Measurements from ENCODE around the gene SUPT6H. TPM values are rescaled to one million over a fixed set of nuclear protein-coding genes. Genes with fewer than 3 reads are reported as not detected.

Gene SUPT6H
- total and polyA plus RNA-seq, 9 of the 15 experiments (the other 6 are each of a cell fraction or from before 2014, with no cell fraction given) = 1.7 to 77.7 (median 49.2) TPM

DNA sequence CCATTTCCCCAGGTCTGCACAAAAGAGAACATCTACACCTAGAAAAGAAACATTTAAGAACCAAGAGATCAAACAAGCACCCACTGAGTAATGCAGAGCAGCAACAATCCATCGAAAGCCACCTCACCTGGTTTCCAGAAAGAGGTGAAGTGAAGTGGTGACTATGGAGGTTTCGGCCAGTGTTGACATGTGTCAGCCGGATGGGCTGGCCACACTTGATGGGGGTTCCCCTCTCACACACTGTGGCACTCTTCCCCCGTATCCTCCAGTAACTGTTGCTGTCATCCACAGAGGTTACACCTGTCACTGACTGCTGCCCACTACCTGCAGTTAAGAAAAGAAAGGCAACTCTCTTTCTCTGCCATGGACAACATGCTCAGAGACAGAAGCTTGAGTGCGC is 6.8 kb upstream of the SUPT6H start:
- ChIA-PET CTCF (ENCODE audit: low intra/inter-chr PET ratio) (no interaction called here), POLR2A (interaction anchor here (0.8 to 1.2 kb wide), 2 partner anchors 9 to 11 kb away, joined by 3 to 6 read pairs; no protein-coding TSS in a partner anchor)
- in situ Hi-C loops (cut with MboI) (no loop called here), intact Hi-C loops (cut with micrococcal nuclease) (no loop called here)
- Histone ChIP-seq H3K79me2 (ENCODE audit: control insufficient read depth, insufficient read depth, low read length) (peaks cover 20% of the 10 kb centered on the region), H3K4me1 (replicated peaks in 1 of 2; ENCODE audit: control insufficient read depth in 2 of 2, insufficient read depth in 2 of 2, low read length in 2 of 2) (peaks cover 0 to 2% of the 10 kb centered on the region in 2 experiments; a peak in 2 of 5 replicates), H3K9me1 (ENCODE audit: control insufficient read depth, insufficient read depth, low read length) (no peaks in the 10 kb centered on the region), H3K9me3 (replicated peaks; ENCODE audit: control insufficient read depth, insufficient read depth, low read depth, low read length) (no peaks in the 10 kb centered on the region), H3K27ac (ENCODE audit: extremely low read depth, low read depth, low read length) (no peak overlapping the region), H2AFZ (ENCODE audit: low read depth, low read length) (no peak overlapping the region), H4K20me1 (replicated peaks; ENCODE audit: control insufficient read depth, insufficient read depth, low read length) (no peaks in the 10 kb centered on the region), H3K36me3 (ENCODE audit: control insufficient read depth, insufficient read depth, low read length) (peaks cover 69% of the 10 kb centered on the region; the same call in 2 of the 3 replicates), H3K27me3 (ENCODE audit: control insufficient read depth in 2 of 2, insufficient read depth in 2 of 2, low read length in 2 of 2) (no peaks in the 10 kb centered on the region), H3K4me2 (ENCODE audit: insufficient read depth, low read length) (no peak overlapping the region), H3K9ac (ENCODE audit: insufficient read depth in 1 of 2, low read depth in 2 of 2, low read length in 2 of 2) (peak overlapping the region in 1 of 2 experiments; percentile 43; a peak in 1 of 4 replicates), H3K4me3 (no peak overlapping the region)
- FAIRE-seq (no peak), DNase-seq (ENCODE audit: extremely low read depth in 1 of 4, low spot score in 3 of 4) (no peak), ATAC-seq (peak; percentile 47)
- 99% methylated on average over 5 of the region's 5 CpGs for WGBS (ENCODE audit: insufficient coverage, low coverage, missing lambda C conversion rate)
- BruUV-seq (replicated peaks) = no TSS peak
- TF ChIP-seq, protein P1, sequence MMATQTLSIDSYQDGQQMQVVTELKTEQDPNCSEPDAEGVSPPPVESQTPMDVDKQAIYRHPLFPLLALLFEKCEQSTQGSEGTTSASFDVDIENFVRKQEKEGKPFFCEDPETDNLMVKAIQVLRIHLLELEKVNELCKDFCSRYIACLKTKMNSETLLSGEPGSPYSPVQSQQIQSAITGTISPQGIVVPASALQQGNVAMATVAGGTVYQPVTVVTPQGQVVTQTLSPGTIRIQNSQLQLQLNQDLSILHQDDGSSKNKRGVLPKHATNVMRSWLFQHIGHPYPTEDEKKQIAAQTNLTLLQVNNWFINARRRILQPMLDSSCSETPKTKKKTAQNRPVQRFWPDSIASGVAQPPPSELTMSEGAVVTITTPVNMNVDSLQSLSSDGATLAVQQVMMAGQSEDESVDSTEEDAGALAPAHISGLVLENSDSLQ (IDR thresholded peaks at IDR 0.05) = no peak
- no peak for TF ChIP-seq RBBP5 (IDR thresholded peaks at IDR 0.05; ENCODE audit: borderline replicate concordance, insufficient read depth, low read length, poor library complexity, severe bottlenecking)
- TF ChIP-seq, protein P2, sequence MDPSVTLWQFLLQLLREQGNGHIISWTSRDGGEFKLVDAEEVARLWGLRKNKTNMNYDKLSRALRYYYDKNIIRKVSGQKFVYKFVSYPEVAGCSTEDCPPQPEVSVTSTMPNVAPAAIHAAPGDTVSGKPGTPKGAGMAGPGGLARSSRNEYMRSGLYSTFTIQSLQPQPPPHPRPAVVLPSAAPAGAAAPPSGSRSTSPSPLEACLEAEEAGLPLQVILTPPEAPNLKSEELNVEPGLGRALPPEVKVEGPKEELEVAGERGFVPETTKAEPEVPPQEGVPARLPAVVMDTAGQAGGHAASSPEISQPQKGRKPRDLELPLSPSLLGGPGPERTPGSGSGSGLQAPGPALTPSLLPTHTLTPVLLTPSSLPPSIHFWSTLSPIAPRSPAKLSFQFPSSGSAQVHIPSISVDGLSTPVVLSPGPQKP (CRISPR knock-in tag; IDR thresholded peaks at IDR 0.05) = no peak
- TF ChIP-seq RB1 (IDR thresholded peaks at IDR 0.05; ENCODE audit: low read depth) = no peak
- TF ChIP-seq, protein P3, sequence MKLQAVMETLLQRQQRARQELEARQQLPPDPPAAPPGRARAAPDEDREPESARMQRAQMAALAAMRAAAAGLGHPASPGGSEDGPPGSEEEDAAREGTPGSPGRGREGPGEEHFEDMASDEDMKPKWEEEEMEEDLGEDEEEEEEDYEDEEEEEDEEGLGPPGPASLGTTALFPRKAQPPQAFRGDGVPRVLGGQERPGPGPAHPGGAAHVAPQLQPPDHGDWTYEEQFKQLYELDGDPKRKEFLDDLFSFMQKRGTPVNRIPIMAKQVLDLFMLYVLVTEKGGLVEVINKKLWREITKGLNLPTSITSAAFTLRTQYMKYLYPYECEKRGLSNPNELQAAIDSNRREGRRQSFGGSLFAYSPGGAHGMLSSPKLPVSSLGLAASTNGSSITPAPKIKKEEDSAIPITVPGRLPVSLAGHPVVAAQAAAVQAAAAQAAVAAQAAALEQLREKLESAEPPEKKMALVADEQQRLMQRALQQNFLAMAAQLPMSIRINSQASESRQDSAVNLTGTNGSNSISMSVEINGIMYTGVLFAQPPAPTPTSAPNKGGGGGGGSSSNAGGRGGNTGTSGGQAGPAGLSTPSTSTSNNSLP (IDR thresholded peaks at IDR 0.05; ENCODE audit: borderline replicate concordance, low read depth, low read length) = no peak
- TF ChIP-seq SRSF3 (IDR thresholded peaks at IDR 0.05; ENCODE audit: insufficient read depth, low read length) = no peak
- no peak for TF ChIP-seq ZKSCAN8 (CRISPR knock-in tag; IDR thresholded peaks at IDR 0.05)
- TF ChIP-seq RNF2 (IDR thresholded peaks at IDR 0.05) = no peak
- no peak for TF ChIP-seq LEF1 (IDR thresholded peaks at IDR 0.05)
- TF ChIP-seq, protein P4, sequence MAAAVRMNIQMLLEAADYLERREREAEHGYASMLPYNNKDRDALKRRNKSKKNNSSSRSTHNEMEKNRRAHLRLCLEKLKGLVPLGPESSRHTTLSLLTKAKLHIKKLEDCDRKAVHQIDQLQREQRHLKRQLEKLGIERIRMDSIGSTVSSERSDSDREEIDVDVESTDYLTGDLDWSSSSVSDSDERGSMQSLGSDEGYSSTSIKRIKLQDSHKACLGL (CRISPR knock-in tag; IDR thresholded peaks at IDR 0.05; ENCODE audit: borderline replicate concordance, poor library complexity, severe bottlenecking) = no peak
- no peak for TF ChIP-seq DDX20 (tag; IDR thresholded peaks at IDR 0.05; ENCODE audit: low read depth)
- no peak for TF ChIP-seq GTF2A2 (tag; IDR thresholded peaks at IDR 0.05)
- TF ChIP-seq, protein P5, sequence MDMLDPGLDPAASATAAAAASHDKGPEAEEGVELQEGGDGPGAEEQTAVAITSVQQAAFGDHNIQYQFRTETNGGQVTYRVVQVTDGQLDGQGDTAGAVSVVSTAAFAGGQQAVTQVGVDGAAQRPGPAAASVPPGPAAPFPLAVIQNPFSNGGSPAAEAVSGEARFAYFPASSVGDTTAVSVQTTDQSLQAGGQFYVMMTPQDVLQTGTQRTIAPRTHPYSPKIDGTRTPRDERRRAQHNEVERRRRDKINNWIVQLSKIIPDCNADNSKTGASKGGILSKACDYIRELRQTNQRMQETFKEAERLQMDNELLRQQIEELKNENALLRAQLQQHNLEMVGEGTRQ (CRISPR knock-in tag; IDR thresholded peaks at IDR 0.05) = no peak
- TF ChIP-seq ZNF217 (CRISPR knock-in tag; IDR thresholded peaks at IDR 0.05) = no peak
- TF ChIP-seq, protein P6, sequence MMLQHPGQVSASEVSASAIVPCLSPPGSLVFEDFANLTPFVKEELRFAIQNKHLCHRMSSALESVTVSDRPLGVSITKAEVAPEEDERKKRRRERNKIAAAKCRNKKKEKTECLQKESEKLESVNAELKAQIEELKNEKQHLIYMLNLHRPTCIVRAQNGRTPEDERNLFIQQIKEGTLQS (IDR thresholded peaks at IDR 0.05) = no peak
- TF ChIP-seq, protein P6 (CRISPR knock-in tag; conservative IDR thresholded peaks at IDR 0.05) = no peak

All from K562 (cell line).